HS-27A (cell line): ENCODE results near the gene STX5.
A peak's percentile ranks its signal among the peaks of the same experiment; 100 is the strongest.
"Not testable (repeated sequence)": the region's sequence is repeated elsewhere in the genome, so short reads cannot be mapped to it uniquely, and the experiment has no call there.

ENCODE experiments used
- DNase-seq: peaks from one replicate; pipeline ENCODE4 v3.0.0-alpha.2; 2012; ENCODE audit warnings: low read depth, missing footprints

STX5 gene

DNA sequence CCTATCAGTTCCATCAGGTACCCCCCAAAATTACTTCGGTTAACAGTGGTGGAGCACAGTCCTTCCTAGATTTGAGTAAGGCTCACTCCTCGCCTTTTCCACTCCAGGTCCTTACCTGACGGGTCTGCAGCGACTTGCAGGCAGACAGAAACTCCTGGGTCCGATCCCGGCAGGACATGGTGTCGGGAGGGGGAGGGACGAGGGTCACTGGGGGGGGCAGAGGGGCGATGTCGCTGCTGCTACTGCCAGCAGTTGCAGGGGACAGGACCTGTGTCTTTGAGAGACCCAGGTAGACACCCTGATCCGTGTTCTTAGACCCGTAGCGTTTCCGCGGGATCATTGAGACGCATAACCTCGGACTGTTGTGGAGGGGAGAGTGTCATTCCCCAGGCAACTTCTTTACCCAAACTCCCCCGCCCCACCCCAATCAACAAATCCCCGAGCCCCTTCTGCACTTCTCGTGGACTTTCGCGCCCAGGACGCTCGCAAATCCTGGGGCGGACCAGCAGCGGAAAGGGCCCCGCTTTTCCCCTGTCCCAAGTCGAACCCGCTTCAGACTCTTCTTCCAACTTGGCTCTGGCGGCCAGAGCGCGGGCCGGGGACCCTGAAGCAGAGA is 839 bp downstream of the STX5 start:
- DNase-seq, result no peak

DNA sequence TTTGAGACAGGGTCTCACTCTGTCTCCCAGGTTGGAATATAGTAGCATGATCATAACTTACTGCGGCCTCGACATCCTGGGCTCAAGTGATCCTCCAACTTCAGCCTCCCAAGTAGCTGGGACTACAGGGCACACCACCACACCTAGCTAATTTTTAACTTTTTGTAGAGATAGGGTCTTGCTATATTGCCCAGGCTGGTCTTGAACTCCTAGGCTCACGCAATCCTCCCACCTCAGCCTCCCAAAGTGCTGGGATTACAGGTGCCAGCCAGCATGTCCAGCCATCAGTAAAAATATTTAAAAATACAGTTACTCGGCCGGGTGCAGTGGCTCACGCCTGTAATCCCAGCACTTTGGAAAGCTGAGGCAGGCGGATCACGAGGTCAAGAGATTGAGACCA is 3.7 kb downstream of the STX5 start:
- DNase-seq, result not testable (repeated sequence)

GRCh38 chr11:62823677-62824076 is 8.2 kb downstream of the STX5 start:
- DNase-seq, result no peak

GRCh38 chr11:62817129-62817528 is 14.7 kb downstream of the STX5 start:
- no peak for DNase-seq

- DNase-seq, result no peak
These were observed 15.3 kb downstream of the STX5 start for GRCh38 chr11:62816557-62816956.

DNA sequence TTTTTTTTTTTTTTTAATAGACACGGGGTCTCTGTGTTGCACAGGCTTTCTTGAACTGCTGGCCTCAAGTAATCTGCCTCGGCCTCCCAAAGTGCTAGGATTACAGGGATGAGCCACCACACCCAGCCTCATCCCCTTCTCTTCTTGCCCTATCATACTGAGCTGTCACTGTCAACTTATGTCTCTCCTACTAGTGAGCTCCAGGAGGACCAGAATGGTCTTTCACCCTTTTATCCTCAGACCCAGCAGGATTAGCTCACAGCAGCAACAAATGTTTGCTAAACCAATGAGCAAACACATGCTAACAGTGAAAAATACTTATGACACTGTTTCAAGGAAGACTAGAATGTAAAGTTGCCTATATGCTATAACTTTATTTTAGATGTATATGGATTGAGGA is 20.2 kb downstream of the STX5 start:
- no peak for DNase-seq

DNA sequence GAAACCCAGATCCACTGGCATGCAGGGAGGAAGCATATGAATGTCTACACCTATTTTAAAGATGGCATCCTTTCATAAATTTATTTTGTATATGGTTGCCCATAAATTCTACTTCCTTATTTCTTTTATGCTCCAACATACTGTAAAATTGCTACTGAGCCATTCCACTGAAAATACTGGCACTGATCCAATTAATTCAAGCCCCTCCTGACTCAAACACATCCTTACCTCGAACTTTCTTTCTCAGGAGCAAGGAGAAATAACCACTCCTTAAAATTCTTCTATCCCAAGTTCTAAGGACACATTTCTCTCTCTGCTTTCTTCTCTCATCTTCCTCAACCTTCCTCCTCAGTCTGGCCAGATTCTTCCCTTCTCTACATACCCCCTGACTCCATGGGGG is 21.1 kb downstream of the STX5 start:
- no peak for DNase-seq

DNA sequence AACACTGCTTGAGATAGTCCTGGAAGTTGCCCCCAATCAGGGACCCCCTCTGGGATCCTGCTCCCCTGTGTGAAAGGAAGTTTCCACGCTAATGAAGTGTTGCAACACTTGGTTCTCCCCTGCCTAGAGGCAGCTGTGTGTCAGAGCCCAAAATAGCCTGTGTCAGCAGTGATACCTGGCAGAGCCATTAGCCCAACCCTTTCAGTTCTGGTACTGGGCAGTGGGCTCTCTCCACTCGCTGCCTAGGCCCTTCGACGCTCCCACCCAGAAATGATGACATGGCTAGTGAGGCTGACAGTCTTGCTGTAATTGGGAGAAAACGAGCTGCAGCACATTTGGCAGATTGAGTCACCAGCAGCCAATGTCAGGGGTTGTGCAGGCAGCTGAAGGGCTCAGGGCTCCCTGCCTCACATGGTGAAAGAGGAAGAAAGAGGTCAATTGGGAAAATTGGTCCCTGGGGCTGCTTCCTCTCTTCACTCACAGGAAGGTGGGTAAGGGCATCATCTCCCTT is 25.2 kb downstream of the STX5 start:
- DNase-seq, result no peak

DNA sequence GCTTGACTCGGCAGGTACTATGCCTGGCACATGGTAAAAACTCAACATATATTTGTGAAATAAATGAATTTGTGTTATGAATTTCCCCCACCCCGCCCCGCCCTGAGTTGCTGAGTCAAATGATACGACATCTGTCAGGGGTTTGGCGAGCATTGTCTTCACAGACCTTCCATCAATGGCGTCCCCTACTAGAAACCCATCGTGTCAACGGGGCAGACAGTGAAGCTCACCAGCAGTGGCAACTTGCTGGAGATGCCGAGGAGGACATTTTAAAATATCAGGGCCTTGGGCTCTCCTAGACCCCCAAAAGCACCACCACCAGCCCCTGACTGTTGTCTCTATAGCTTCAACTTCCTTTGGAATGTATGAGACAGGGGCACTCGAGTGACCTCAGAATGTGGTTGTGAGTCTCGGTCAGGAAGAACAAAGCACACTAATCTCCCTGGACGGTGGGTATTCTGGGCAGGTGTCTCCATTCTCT is 25.9 kb downstream of the STX5 start:
- DNase-seq, result no peak

GRCh38 chr11:62805076-62805892 is 26.6 kb downstream of the STX5 start, which contains the start of gene NXF1:
Gene NXF1 (minus strand): TSS chr11:62805440. CDS start chr11:62805356, 84 bp downstream.
- DNase-seq, result peak; percentile 89

DNA sequence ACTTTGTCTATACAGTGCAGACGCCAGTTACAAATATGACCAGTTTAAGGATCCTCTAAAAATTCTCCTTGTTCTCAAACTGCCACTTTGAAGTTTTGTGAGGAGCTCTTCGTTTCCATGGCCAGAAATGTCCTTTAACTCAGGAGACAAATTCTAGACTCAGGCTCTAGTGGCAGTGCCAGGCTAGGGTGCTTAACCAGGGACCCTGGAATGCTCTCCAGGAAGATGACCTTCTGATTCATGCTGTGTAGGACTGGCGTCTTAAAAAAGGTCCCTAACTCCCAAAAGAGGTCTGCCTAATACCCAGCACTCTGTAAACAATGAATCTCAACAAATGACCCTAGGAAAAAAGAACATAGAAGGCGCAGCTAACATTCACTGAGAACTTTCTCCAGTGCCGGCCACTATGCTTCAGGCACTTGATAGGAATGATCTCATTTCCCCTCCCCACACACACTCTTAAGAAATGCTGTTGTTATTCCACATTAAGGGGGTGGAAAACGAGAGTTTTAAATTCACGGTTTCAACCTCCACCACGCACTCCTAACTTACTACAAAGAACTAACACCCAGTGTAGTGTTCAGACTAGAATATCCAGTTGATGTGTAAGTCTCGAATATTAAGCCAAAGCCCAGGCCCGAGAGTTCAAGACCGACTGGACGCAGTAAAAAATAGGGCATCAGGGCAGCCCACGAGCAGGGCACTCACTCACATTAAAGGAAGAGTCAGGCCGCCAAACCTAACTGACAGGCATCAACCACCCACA is 27.4 kb downstream of the STX5 start:
- DNase-seq, result no peak

DNA sequence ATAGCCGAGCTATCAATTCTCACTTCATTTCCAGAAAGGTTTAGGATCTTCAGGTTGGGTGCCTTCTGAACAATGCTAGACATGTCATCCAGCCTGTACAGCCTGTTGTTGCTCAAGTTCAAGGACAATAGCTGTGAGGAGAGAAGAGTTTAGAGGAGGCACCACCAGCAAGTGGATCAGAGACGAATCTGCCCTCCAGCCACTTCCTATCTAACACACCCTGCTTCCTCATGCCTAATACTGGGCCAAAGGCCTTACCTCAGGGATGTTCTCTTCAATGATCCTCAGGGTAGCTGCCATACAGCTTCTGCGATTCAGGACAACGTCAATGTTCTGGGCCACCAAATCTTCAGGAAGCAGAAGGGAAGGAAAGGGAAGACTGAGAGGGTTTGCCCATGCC is 30.8 kb downstream of the STX5 start:
- DNase-seq, result no peak

DNA sequence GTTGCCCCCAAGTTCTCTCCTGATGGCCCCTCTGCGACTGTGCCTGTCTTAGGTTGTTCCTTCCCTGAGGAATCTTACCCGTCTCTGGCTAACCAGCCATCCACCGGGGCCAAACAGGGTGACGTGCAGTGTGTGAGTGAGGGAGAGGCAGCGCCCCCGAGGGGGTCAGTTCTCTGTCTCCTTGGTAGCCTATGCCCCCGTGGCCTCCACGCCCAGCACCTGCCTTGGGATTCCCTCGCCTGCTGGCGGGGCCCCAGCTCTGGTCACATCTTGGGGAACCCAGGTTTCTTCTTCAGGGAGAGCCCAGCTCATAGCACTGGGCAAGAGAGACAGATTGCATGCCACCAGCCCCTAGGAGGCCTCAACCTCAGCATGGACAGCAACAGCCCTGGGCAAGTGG is 32.4 kb downstream of the STX5 start:
- DNase-seq, result no peak

- DNase-seq, result no peak
These were observed 35.6 kb downstream of the STX5 start for GRCh38 chr11:62796281-62796680.

- no peak for DNase-seq
These were observed 37.6 kb downstream of the STX5 start for GRCh38 chr11:62794201-62794775.

GRCh38 chr11:62792202-62792575 is 39.7 kb downstream of the STX5 start:
- no peak for DNase-seq

DNA sequence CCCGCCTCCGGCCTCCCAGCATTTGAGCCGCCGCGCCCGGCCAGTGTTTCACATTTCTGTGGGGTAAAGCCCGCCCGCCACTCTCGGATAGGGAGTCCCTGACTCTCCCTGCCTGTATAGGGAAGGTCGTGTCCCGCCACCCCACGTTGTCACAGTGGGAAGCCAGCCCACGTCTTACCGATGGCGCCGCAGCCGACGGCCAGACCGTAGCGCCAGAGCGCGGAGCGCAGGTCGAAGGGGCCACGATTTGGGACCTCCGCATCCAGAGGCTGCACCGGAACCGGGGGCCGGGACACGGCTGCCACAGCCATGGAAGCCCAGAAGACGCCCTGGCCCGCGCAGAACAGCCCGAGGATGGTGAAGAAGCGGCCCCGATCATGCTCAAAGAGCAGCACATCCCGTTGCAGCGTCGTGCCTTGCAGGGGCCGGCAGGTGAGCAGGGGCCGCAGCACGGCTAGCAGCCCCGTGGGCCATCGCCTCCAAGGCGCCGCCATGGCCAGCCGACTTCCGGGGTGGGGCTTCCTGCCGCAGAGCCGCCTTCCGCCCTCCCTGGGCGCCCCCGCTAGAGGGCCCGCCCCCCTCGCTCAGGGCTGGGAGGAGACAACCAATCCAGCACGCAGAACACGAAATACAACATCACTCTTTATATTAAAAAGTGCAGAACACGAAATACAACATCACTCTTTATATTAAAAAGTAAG is 40.2 kb downstream of the STX5 start, which contains the start of gene TMEM223:
Gene TMEM223, minus strand, starts transcription at position 506 of the 701 bp plus-strand sequence. Its CDS starts 12 bp downstream, at position 494.
- DNase-seq, result no peak

GRCh38 chr11:62789576-62789975 is 42.3 kb downstream of the STX5 start:
- DNase-seq, result no peak

DNA sequence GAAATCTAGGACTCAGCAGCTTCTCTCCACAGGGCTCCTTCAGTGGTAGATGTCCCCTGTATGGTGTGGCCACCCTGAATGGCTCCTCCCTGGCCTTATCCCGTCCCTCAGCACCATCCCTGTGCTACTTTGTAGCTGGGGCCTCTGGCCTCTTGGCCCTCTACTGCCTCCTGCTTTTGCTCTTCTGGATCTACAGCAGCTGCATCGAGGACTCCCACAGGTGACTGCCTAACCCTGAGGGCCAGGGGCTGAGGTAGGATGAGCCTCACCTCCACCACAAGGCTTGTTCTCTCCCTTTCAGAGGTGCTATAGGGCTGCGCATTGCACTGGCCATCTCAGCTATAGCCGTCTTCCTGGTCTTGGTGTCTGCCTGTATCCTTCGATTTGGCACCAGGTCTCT is 42.9 kb downstream of the STX5 start:
- DNase-seq, result no peak

GRCh38 chr11:62787005-62787759 is 44.7 kb downstream of the STX5 start, which contains the start of gene TMEM179B:
Gene TMEM179B (plus strand): TSS chr11:62787402. CDS start chr11:62787432, 30 bp downstream.
- peak; percentile 98 for DNase-seq
